LNCAP (cell line): ENCODE results near the gene EPDR1.

Experiments
- TF ChIP-seq, protein P1 (sequence below): fragments of 450-650 bp; IDR thresholded peaks from 2 replicates; pipeline ENCODE4 v1.5.1; 2017; ENCODE audit warnings: mild to moderate bottlenecking

EPDR1 gene

DNA sequence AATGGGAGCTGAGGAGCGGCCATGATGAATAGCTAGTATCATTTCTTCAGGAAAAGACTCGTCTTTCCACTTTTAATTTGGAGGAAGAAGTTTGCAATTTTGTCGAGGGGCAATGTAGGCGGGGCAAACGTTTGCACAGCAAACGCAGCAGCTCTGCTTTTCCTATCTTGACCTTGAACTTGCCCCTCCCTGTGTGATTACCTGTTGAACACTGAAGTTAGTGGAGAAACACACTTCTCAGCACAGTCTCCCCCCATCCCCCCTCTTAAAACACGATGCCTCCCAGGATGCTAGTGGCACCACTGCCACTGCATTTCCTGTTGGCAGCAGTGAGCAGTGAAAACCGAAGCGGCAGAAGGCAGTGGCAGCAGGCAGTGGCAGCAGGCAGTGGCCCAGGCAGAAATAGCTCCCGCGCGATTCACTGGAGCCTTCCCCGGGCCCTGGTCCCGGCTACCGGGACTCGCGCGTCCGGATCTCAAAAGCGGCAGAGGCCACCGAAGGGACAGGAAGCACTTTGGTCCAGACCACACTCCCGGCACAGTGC, at the start of gene EPDR1:
EPDR1 (plus strand) TSS at position 336 of the 544 bp plus-strand sequence. CDS start 300 bp downstream, outside the sequence.
- TF ChIP-seq, protein P1, sequence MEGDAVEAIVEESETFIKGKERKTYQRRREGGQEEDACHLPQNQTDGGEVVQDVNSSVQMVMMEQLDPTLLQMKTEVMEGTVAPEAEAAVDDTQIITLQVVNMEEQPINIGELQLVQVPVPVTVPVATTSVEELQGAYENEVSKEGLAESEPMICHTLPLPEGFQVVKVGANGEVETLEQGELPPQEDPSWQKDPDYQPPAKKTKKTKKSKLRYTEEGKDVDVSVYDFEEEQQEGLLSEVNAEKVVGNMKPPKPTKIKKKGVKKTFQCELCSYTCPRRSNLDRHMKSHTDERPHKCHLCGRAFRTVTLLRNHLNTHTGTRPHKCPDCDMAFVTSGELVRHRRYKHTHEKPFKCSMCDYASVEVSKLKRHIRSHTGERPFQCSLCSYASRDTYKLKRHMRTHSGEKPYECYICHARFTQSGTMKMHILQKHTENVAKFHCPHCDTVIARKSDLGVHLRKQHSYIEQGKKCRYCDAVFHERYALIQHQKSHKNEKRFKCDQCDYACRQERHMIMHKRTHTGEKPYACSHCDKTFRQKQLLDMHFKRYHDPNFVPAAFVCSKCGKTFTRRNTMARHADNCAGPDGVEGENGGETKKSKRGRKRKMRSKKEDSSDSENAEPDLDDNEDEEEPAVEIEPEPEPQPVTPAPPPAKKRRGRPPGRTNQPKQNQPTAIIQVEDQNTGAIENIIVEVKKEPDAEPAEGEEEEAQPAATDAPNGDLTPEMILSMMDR = peak; percentile 21; the same call in 1 of the 2 replicates

DNA sequence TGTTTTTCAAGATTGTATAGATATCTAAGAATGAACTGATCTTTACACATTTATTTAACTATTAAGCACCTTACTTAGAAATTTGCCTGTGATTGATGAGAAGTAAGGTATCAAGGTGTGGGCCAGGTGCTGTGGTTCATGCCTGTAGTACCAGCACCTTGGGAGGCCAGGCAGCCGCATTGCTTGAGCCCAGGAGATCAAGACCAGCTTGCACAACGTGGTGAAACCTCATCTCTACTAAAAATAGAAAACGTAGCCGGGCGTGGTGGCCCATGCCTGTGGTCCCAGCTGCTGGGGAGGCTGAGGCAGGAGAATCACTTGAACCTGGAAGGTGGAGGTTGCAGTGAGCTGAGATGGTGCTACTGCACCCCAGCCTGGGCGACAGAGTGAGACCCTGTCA, 38.4 kb upstream of the EPDR1 start:
- TF ChIP-seq, protein P1 = no peak

DNA sequence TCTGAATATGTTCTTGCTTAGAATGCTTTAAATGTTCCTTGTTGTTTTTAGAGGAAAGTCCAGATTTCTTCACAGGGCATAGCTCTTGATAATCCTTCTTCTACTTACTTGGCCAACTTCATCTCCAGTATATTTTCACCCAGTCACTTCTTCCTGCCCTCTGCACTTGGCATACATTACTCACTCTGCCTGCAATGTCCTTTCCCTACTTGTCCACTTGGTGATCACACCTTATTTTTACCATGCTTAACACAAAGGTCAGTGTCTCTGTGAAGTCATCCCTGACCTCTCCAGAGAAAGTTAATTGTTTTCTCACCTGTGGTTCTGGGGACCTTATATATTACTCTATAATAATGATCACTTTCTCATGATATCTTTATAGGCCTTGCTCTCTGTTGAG, 27.1 kb upstream of the EPDR1 start:
- TF ChIP-seq, protein P1 = no peak

DNA sequence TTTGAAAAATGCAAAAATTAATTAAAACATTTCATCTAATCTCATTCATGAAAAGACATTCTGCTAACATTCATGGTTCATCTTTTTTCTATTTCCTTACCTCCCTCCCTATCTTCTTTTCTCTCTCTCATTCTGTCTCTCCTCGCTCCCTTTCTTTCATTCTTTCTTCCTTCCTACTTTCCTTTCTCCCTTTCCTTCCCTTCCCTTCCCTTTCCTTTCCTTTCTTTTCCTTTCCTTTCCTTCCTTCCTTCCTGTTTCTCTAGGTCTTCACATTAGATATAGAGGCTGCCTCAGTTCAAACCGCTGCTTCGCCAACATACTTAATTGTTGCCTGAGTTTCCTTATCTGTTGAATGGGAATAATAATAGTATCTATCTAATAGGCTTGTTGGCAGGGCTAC, 25.8 kb upstream of the EPDR1 start:
- TF ChIP-seq, protein P1 = no peak

DNA sequence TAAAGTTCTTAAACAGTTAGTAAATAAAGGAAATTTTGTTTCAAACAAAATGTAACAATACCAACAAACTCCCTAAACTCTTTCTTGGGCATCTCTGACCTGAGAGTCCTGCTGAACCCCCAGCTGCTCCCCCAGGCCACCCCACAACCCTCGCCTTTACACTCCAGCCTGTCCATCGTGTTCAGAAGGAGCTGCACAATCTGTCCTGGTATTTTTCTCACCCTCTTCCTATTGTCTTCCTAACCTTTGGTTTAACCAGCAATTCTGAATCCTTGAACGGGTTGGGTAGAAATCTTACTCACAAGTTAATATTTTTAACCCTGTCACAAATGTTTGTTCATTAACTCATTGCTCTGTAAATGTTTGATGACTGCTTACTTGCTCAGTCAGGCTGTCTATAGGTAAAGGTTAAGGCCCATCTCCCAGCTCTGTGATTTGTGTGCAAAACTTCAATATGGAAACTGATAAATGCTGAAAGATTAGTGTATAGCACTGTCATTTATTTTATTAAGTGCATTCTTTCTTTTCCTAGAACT, 20.7 kb upstream of the EPDR1 start:
- TF ChIP-seq, protein P1 = no peak

DNA sequence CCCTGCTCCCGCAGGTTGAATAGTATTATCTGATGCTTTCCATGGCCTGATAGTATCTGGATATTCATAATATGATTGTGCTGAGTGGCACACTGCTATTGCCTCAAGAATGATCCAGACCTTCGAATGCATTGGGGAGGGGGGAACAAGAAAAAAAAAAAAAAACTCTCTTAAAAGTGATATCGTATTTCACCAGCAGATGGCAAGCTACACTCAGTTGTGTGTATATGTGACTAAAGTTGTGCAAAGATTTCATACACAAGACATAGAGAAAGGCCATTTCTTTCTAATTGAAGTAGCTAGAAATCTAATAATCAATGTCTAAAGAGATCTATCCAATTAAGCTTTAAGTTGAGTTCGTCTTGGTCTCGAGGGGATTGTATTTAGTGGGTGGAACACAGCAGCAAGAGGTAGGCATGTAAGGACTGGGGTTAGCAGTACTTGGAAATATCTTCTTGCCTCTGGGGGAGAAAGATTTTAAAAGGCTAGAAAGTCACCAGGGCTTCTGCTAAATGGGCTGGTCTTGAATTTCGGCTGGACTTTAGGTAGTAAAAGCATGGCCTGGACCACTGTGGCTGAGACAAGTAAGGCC, 19.1 kb upstream of the EPDR1 start:
- TF ChIP-seq, protein P1 = peak; percentile 80

DNA sequence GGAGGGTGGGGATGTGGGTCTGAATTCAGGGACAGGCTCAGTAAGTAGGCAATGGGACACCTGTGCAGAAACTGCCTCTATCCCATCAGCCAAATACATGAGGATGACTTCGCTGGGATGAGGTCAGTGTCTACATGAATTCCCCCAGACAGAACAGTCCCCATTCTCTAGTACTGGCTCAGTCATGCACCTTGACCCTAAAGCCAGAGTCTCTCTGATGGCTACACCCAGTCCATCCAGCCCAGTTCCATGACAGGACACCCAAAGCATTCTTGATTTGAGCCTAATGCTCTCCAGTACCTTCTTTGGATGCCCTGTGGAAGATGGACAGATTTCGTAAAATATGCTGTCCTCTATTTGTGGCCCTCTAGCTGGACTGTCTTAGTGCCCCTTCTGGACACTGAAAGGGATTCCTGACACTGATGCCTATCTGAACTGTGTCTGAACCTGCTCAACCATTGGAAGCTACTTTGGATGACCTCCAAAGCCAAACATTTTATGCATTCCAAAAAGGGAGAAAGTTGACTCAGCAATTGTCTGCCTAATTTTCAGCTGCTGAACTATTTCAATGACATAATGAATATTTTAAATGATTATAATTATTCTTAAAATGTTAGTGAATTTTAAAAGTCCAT, 18.4 kb upstream of the EPDR1 start:
- TF ChIP-seq, protein P1 = no peak
